ENCODE measurements around the gene CST1.

Gene CST1

GRCh38 chr20:23754731-23755130, 4.0 kb upstream of the CST1 start:
- no peak overlapping the region for H3K27ac ChIP-seq (replicated peaks)
- no peak for DNase-seq (ENCODE audit: low read depth in 1 of 2, low spot score in 1 of 2)
- H3K27me3 ChIP-seq (ENCODE audit: insufficient read depth, poor library complexity, severe bottlenecking), result no peaks in the 10 kb centered on the region
- TF ChIP-seq GABPA (IDR thresholded peaks at IDR 0.05; ENCODE audit: low read depth) (no peak), SPI1 (IDR thresholded peaks at IDR 0.05; ENCODE audit: borderline replicate concordance, low read depth) (no peak), REST (IDR thresholded peaks at IDR 0.05; ENCODE audit: insufficient replicate concordance, low read depth) (no peak), POLR2AphosphoS5 (IDR thresholded peaks at IDR 0.05; ENCODE audit: low read depth) (no peak), CTCF (IDR thresholded peaks at IDR 0.05; ENCODE audit: insufficient read depth, low read length) (no peak)
- no peak overlapping the region for H3K4me3 ChIP-seq (replicated peaks; ENCODE audit: insufficient read depth, low read length)

- no peak for DNase-seq (ENCODE audit: low read depth in 1 of 2, low spot score in 1 of 2)
- TF ChIP-seq GABPA (IDR thresholded peaks at IDR 0.05; ENCODE audit: low read depth), result no peak
- TF ChIP-seq REST (IDR thresholded peaks at IDR 0.05; ENCODE audit: insufficient replicate concordance, low read depth), result no peak
- TF ChIP-seq CTCF (IDR thresholded peaks at IDR 0.05; ENCODE audit: insufficient read depth, low read length), result no peak
- no peak for TF ChIP-seq POLR2AphosphoS5 (IDR thresholded peaks at IDR 0.05; ENCODE audit: low read depth)
- TF ChIP-seq SPI1 (IDR thresholded peaks at IDR 0.05; ENCODE audit: borderline replicate concordance, low read depth), result no peak
- no peak overlapping the region for H3K27ac ChIP-seq (replicated peaks)
- H3K4me3 ChIP-seq (replicated peaks; ENCODE audit: insufficient read depth, low read length), result no peak overlapping the region
- no peaks in the 10 kb centered on the region for H3K27me3 ChIP-seq (ENCODE audit: insufficient read depth, poor library complexity, severe bottlenecking)
These were observed 2.9 kb upstream of the CST1 start for GRCh38 chr20:23753589-23753988.

GRCh38 chr20:23753194-23753548, 2.4 kb upstream of the CST1 start:
- no peaks in the 10 kb centered on the region for H3K27me3 ChIP-seq (ENCODE audit: insufficient read depth, poor library complexity, severe bottlenecking)
- no peak for DNase-seq (ENCODE audit: low read depth in 1 of 2, low spot score in 1 of 2)
- TF ChIP-seq SPI1 (IDR thresholded peaks at IDR 0.05; ENCODE audit: borderline replicate concordance, low read depth) (no peak), CTCF (IDR thresholded peaks at IDR 0.05; ENCODE audit: insufficient read depth, low read length) (no peak), REST (IDR thresholded peaks at IDR 0.05; ENCODE audit: insufficient replicate concordance, low read depth) (no peak), GABPA (IDR thresholded peaks at IDR 0.05; ENCODE audit: low read depth) (no peak)
- no peak overlapping the region for H3K4me3 ChIP-seq (replicated peaks; ENCODE audit: insufficient read depth, low read length)
- no peak overlapping the region for H3K27ac ChIP-seq (replicated peaks)

Measured in HL-60 (cell line).